ENCODE measurements around the gene RBM10. TPM values are rescaled to one million over a fixed set of nuclear protein-coding genes. Genes with fewer than 3 reads are reported as not detected.

RBM10 gene
- total RNA-seq, 1 experiment from 2014 or later = 69.5 TPM

DNA sequence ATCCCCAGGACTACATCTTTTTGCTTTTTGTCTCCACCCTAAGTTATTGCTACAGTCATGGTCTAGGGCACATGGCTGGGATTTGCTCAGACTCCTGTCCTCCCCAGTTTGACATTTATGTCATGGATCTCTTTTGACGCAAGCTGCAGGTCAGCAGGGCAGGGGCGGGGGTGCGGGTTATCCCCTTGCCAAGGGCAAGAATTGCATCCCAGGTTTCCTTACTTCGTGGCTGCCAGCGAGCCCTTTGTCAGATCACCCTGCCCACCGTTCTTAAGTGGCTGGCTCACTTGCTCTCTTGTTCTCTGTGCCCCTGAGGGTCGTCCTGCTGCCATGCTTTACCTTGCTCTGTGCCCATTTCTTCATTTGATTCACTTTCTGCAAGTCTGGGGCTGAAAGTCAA lies 27.5 kb downstream of the RBM10 start:
- no peaks in the 10 kb centered on the region for H3K9me3 Mint-ChIP-seq (ENCODE audit: unreplicated experiment)
- H3K4me3 Mint-ChIP-seq (ENCODE audit: unreplicated experiment) = no peak overlapping the region

DNA sequence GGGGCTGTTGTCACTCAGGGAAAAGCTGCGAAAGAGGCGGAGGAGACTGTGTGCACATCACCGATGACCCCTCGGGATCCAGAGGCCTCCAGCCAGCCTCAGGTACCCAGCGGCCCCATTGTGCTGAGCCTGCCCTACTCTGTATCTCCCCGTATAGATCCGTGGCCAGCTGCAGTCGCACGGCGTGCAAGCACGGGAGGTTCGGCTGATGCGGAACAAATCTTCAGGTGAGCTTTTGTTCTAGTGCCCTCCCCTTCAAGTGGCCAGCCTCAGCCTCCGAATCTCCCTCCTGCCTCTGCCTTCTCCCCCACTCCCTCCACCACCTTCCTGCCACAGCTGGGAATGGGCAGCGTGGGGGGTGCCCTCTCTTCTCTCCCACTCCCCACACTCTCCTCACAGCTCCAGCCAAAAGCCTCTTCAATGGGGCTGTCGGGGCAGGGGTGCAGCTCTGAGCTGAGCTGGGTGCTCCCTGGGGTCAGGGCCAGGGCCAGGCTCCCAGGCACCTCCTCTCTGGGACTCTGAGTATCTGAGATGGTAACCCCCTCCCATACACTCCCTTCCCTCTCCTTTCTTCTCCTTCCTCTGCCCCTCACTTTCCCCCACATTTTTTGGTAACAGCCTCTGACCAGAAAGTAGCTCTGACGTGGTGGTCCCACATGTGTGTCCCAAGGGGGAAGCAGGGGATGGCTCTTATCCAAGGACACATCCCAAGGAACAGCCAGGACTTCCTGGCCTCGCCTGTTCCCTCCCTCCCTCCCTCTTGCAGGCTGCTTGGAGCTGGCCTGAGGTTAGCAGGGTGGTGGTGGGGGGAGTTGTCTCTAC lies 28.2 kb downstream of the RBM10 start:
- CTCF ChIA-PET = interaction anchor here (0.6 kb wide), 1 partner anchor 726 kb away, joined by 4 read pairs; no protein-coding TSS in a partner anchor
- intact Hi-C loops (cut with micrococcal nuclease) = no loop called here
- Mint-ChIP-seq H3K27me3 (ENCODE audit: insufficient read depth, unreplicated experiment) (peaks cover 98% of the 10 kb centered on the region), H3K27ac (ENCODE audit: low read depth, unreplicated experiment) (no peak overlapping the region), H3K9me3 (ENCODE audit: unreplicated experiment) (no peaks in the 10 kb centered on the region), H3K36me3 (ENCODE audit: insufficient read depth, unreplicated experiment) (peaks cover 57% of the 10 kb centered on the region), H3K4me3 (ENCODE audit: unreplicated experiment) (no peak overlapping the region), H3K4me1 (ENCODE audit: insufficient read depth, unreplicated experiment) (peaks cover 6% of the 10 kb centered on the region)
- TF ChIP-seq CTCF (IDR thresholded peaks at IDR 0.05; ENCODE audit: unreplicated experiment) = no peak
- POLR2A ChIA-PET = no interaction called here
- DNase-seq (ENCODE audit: unreplicated experiment) = no peak
- no TSS peak for BruUV-seq (replicated peaks)

More for the DNA sequence above, 27.5 kb downstream of the RBM10 start:
- Mint-ChIP-seq H3K36me3 (ENCODE audit: insufficient read depth, unreplicated experiment) (peaks cover 51% of the 10 kb centered on the region), H3K4me1 (ENCODE audit: insufficient read depth, unreplicated experiment) (no peaks in the 10 kb centered on the region), H3K27ac (ENCODE audit: low read depth, unreplicated experiment) (no peak overlapping the region), H3K27me3 (ENCODE audit: insufficient read depth, unreplicated experiment) (peaks cover 98% of the 10 kb centered on the region)
- BruUV-seq (replicated peaks) = no TSS peak
- ChIA-PET CTCF (interaction anchor here (0.6 kb wide), 1 partner anchor 727 kb away, joined by 4 read pairs; no protein-coding TSS in a partner anchor), POLR2A (no interaction called here)
- TF ChIP-seq CTCF (IDR thresholded peaks at IDR 0.05; ENCODE audit: unreplicated experiment) = no peak
- DNase-seq (ENCODE audit: unreplicated experiment) = no peak
- intact Hi-C loops (cut with micrococcal nuclease) = no loop called here

GRCh38 chrX:47174376-47174775 lies 29.4 kb downstream of the RBM10 start:
- ChIA-PET CTCF (interaction anchor here (0.6 kb wide), 1 partner anchor 10 kb away, joined by 3 read pairs; no protein-coding TSS in a partner anchor), POLR2A (no interaction called here)
- intact Hi-C loops (cut with micrococcal nuclease) = no loop called here
- H3K4me1 Mint-ChIP-seq (ENCODE audit: insufficient read depth, unreplicated experiment) = peaks cover 15% of the 10 kb centered on the region
- no peak overlapping the region for H3K4me3 Mint-ChIP-seq (ENCODE audit: unreplicated experiment)
- H3K27me3 Mint-ChIP-seq (ENCODE audit: insufficient read depth, unreplicated experiment) = peaks cover 98% of the 10 kb centered on the region
- no TSS peak for BruUV-seq (replicated peaks)
- peaks cover 61% of the 10 kb centered on the region for H3K36me3 Mint-ChIP-seq (ENCODE audit: insufficient read depth, unreplicated experiment)
- H3K9me3 Mint-ChIP-seq (ENCODE audit: unreplicated experiment) = no peaks in the 10 kb centered on the region
- no peak for TF ChIP-seq CTCF (IDR thresholded peaks at IDR 0.05; ENCODE audit: unreplicated experiment)
- no peak for DNase-seq (ENCODE audit: unreplicated experiment)
- H3K27ac Mint-ChIP-seq (ENCODE audit: low read depth, unreplicated experiment) = no peak overlapping the region

GRCh38 chrX:47174846-47175587 lies 30.0 kb downstream of the RBM10 start:
- peaks cover 19% of the 10 kb centered on the region for H3K4me1 Mint-ChIP-seq (ENCODE audit: insufficient read depth, unreplicated experiment)
- no peak for DNase-seq (ENCODE audit: unreplicated experiment)
- no TSS peak for BruUV-seq (replicated peaks)
- no peak for TF ChIP-seq CTCF (IDR thresholded peaks at IDR 0.05; ENCODE audit: unreplicated experiment)
- CTCF ChIA-PET = interaction anchor here (0.6 kb wide), 1 partner anchor 10 kb away, joined by 3 read pairs; no protein-coding TSS in a partner anchor
- intact Hi-C loops (cut with micrococcal nuclease) = no loop called here
- peaks cover 64% of the 10 kb centered on the region for H3K36me3 Mint-ChIP-seq (ENCODE audit: insufficient read depth, unreplicated experiment)
- H3K9me3 Mint-ChIP-seq (ENCODE audit: unreplicated experiment) = no peaks in the 10 kb centered on the region
- no peak overlapping the region for H3K27ac Mint-ChIP-seq (ENCODE audit: low read depth, unreplicated experiment)
- POLR2A ChIA-PET = no interaction called here
- no peak overlapping the region for H3K4me3 Mint-ChIP-seq (ENCODE audit: unreplicated experiment)
- peaks cover 98% of the 10 kb centered on the region for H3K27me3 Mint-ChIP-seq (ENCODE audit: insufficient read depth, unreplicated experiment)

All from MCF 10A (cell line).